Kidney epithelial cell (primary cell): ENCODE measurements around the gene TCF15. TPM values are rescaled to one million over a fixed set of nuclear protein-coding genes. Genes with fewer than 3 reads are reported as not detected.
"Not testable (repeated sequence)": the region's sequence is repeated elsewhere in the genome, so short reads cannot be mapped to it uniquely, and the experiment has no call there.

Experiments used
- DNase-seq: peaks from one replicate; pipeline ENCODE4 v3.0.0-alpha.2; 2010; ENCODE audit warnings: low read depth
- H3K27me3 ChIP-seq: 2 replicates; pipeline ENCODE4 v1.6.0; 2011; ENCODE audit warnings: low read length; ENCODE audit not compliant: control insufficient read depth, insufficient read depth
- H3K36me3 ChIP-seq: 2 replicates; pipeline ENCODE4 v1.5.1; 2011; ENCODE audit warnings: low read length; ENCODE audit not compliant: control insufficient read depth, insufficient read depth
- H3K4me3 ChIP-seq: 2 replicates; pipeline ENCODE4 v1.5.1; 2011; ENCODE audit warnings: low read depth, mild to moderate bottlenecking, control low read depth, low read length
- total RNA-seq: library from RNA; depleted of rRNA; stranded (reverse); fragments of >200 nt; gene quantifications from 2 replicates; pipeline ENCODE4 v1.2.3, GENCODE V29; 2015
- TF ChIP-seq, protein P1 (sequence below): IDR thresholded peaks from 2 replicates; pipeline ENCODE4 v1.5.1; 2011; ENCODE audit warnings: mild to moderate bottlenecking, moderate library complexity, low read length, control low read depth, inconsistent platforms; ENCODE audit not compliant: insufficient read depth, poor library complexity, severe bottlenecking

The TCF15 gene
- total RNA-seq, 1 donor from 2014 or later = 1.5 TPM

DNA sequence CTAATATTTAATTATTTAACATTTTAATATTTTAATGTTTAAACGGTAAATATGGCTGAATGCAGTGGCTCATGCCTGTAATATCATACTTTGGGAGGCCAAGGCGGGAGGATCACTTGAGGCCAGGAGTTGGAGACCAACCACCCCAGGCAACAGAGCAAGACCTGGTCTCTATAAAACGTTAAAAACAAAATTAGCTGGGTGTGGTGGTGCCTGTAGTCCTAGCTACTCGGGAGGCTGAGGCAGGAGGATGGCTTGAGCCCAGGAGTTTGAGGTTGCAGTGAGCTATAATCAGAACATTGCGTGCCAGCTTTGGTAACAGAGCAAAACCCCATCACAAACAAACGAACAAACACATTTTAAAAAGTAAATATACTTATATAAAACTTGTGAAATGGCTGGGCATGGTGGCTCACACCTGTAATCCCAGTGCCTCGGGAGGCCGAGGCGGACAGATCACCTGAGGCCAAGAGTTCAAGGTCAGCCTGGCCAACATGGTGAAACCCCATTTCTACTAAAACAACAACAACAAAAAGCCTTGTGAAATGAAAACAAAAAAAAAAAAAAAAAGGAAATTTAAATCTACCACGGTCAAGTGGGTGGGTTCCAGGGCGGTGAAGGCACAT lies 34.7 kb upstream of the TCF15 start:
- TF ChIP-seq, protein P1, sequence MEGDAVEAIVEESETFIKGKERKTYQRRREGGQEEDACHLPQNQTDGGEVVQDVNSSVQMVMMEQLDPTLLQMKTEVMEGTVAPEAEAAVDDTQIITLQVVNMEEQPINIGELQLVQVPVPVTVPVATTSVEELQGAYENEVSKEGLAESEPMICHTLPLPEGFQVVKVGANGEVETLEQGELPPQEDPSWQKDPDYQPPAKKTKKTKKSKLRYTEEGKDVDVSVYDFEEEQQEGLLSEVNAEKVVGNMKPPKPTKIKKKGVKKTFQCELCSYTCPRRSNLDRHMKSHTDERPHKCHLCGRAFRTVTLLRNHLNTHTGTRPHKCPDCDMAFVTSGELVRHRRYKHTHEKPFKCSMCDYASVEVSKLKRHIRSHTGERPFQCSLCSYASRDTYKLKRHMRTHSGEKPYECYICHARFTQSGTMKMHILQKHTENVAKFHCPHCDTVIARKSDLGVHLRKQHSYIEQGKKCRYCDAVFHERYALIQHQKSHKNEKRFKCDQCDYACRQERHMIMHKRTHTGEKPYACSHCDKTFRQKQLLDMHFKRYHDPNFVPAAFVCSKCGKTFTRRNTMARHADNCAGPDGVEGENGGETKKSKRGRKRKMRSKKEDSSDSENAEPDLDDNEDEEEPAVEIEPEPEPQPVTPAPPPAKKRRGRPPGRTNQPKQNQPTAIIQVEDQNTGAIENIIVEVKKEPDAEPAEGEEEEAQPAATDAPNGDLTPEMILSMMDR = no peak
- H3K27me3 ChIP-seq = peaks cover 3% of the 10 kb centered on the region
- no peak for DNase-seq
- no peak overlapping the region for H3K4me3 ChIP-seq
- peaks cover 4% of the 10 kb centered on the region for H3K36me3 ChIP-seq

- peaks cover 3% of the 10 kb centered on the region for H3K27me3 ChIP-seq
- TF ChIP-seq, protein P1 = no peak
- H3K36me3 ChIP-seq = no peaks in the 10 kb centered on the region
- peak overlapping the region; percentile 31 for H3K4me3 ChIP-seq
- no peak for DNase-seq
Measured at GRCh38 chr20:642398-643174, 32.5 kb upstream of the TCF15 start.

- not testable (repeated sequence) for DNase-seq, H3K4me3 ChIP-seq
Measured at GRCh38 chr20:642013-642397, 31.9 kb upstream of the TCF15 start.

GRCh38 chr20:641516-641875 lies 31.4 kb upstream of the TCF15 start:
- Histone ChIP-seq H3K36me3 (no peaks in the 10 kb centered on the region), H3K27me3 (peaks cover 3% of the 10 kb centered on the region), H3K4me3 (no peak overlapping the region)
- TF ChIP-seq, protein P1 = no peak
- no peak for DNase-seq

More at GRCh38 chr20:642013-642397, 31.9 kb upstream of the TCF15 start:
- H3K36me3 ChIP-seq, H3K27me3 ChIP-seq: not testable (repeated sequence)

- Histone ChIP-seq H3K4me3 (no peak overlapping the region), H3K36me3 (no peaks in the 10 kb centered on the region), H3K27me3 (peaks cover 3% of the 10 kb centered on the region)
- TF ChIP-seq, protein P1 = no peak
- DNase-seq = no peak
Measured at GRCh38 chr20:640674-641515, 30.8 kb upstream of the TCF15 start.

DNA sequence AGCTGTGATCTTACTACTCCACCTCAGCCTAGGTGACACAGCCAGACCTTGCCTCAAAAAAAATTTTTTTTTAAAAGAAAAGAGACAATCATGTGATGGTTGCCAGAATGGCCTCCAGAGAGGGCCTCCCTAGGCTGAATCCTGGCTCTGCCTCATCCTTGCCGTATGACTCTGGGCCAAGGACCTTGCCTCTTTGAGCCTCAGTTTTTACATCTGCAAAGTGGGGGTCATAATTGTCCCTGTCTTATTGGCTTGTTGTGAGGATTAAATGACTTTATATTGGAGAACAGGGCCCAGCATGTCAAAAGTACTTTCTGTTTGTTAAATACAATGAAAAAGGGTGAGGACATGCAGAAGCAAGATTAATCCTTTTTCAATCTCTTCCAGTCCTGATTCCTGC lies 28.5 kb upstream of the TCF15 start:
- TF ChIP-seq, protein P1 = no peak
- Histone ChIP-seq H3K36me3 (no peaks in the 10 kb centered on the region), H3K4me3 (no peak overlapping the region), H3K27me3 (peaks cover 24% of the 10 kb centered on the region)
- DNase-seq = no peak
